Heart right ventricle (tissue), 16 donors: ENCODE results near the gene SNRPB. TPM values are rescaled to one million over a fixed set of nuclear protein-coding genes. Genes with fewer than 3 reads are reported as not detected.

Source experiments
- ATAC-seq, 8 donors: fragments of 200-7000 bp; cut with Tn5 transposase; one replicate each; pipeline ENCODE4 v1.9.1; 2020; ENCODE audit warnings: mild to moderate bottlenecking in 8 of 8, moderate library complexity in 8 of 8, moderate number of reproducible peaks in 1 of 8
- DNase-seq, 2 donors: peaks; one replicate each; pipeline ENCODE4 v3.0.0-alpha.2; 2020
- H3K27ac ChIP-seq, 10 donors: fragments of 200-600 bp; sonication (generic) in 2 of 10; one replicate each; pipeline versions ENCODE4 v1.5.0 to v1.8.0; 2020 to 2022; ENCODE audit warnings: mild to moderate bottlenecking in 3 of 10
- H3K27me3 ChIP-seq, 7 donors: fragments of 200-600 bp; one replicate each; pipeline ENCODE4 v1.8.0; 2021 to 2022; ENCODE audit warnings: mild to moderate bottlenecking in 2 of 7
- H3K36me3 ChIP-seq, 9 donors: fragments of 200-600 bp; sonication (generic) in 1 of 9; one replicate each; pipeline versions ENCODE4 v1.5.0 to v1.8.0; 2020 to 2022; ENCODE audit warnings: mild to moderate bottlenecking in 2 of 9
- H3K4me1 ChIP-seq, 9 donors: fragments of 200-600 bp; sonication (generic) in 1 of 9; one replicate each; pipeline versions ENCODE4 v1.5.0 to v1.8.0; 2020 to 2022; ENCODE audit warnings: mild to moderate bottlenecking in 4 of 9
- H3K4me3 ChIP-seq, 10 donors: fragments of 200-600 bp; sonication (generic) in 2 of 10; one replicate each; pipeline versions ENCODE4 v1.5.0 to v1.8.0; 2020 to 2022; ENCODE audit warnings: mild to moderate bottlenecking in 7 of 10, moderate library complexity in 2 of 10
- H3K9me3 ChIP-seq, 11 donors: fragments of 200-600 bp in 10 of 11; sonication (generic) in 2 of 11; one replicate each; pipeline versions ENCODE4 v1.5.0 to v1.8.0; 2013 to 2022; ENCODE audit warnings: mild to moderate bottlenecking in 2 of 11, control low read depth in 1 of 11, moderate library complexity in 1 of 11
- WGBS, 2 donors: extraction: QIAGEN DNeasy Blood & Tissue Kit; methylation state at CpG; one replicate each; pipeline ENCODE4 v1.1.7; 2013; ENCODE audit warnings: inconsistent platforms in 1 of 2; 5-methylcytosine and 5-hydroxymethylcytosine counted together
- intact Hi-C, 10 donors: fragments of 100-400 bp; cut with DNase I; formaldehyde crosslinking; loops; one replicate each; pipeline versions ENCODE4 v1.11.1 to v1.14.2; 2022
- polyA plus RNA-seq, 2 donors: library from polyadenylated mRNA; stranded (reverse); fragments of 200-250 nt; gene quantifications; one replicate each; pipeline ENCODE4 v1.2.3, GENCODE V29; 2013
- total RNA-seq, 10 donors: library from RNA; stranded (reverse); fragmentation: NEBNext Ultra II Directional in 3 of 10; extraction: Animal tissue kit (Norgen Biotek cat#: 25700) in 3 of 10; gene quantifications; one replicate each; pipeline versions ENCODE4 v1.2.1 to v1.2.4, GENCODE V29; 2021 to 2023
- TF ChIP-seq, protein P1 (sequence below), 9 donors: fragments of 200-600 bp; sonication (generic) in 2 of 9; IDR thresholded peaks; one replicate each; pipeline versions ENCODE4 v1.5.0 to v1.8.0; 2021 to 2022; ENCODE audit warnings: antibody characterized with exemption in 9 of 9, mild to moderate bottlenecking in 5 of 9, moderate library complexity in 1 of 9
- donor health status: Arrhythmogenic right ventricular cardiomyopathy.
- donor health status: ischemic (EF 13 %, LVEDD 7.1; RV severe dilation, severe dysfunction).
- donor health status: healthy with polysubstance abuse.
- donor health status: DM: no; HTN: yes; CAD: no.
- donor health status: DM: no; HTN: no; CAD: no.
- donor health status: ischemic (EF 25% LVEDD 6.9; RV normal size, moderate dysfunction).
- donor health status: ischemic (EF 25% LVEDD 5.7; RV mildly dilated, moderate dysfunction).
- donor health status: healthy.
- donor health status: DM: yes; HTN: yes; CAD: no.
- donor health status: Ischemic cardiomyopathy.
- donor health status: ischemic (EF 35%, LVEDD 5.7; RV mildly dilated, moderate dysfunction).
- donor health status: nonischemic (EF 11% LVEDD 7.7; RV severe dilation, severe dysfunction).
- donor health status: DM: yes; HTN: yes; CAD: no.
- donor health status: PGD.
- donor health status: ischemic (EF 29% LVEDD 5.4; RV normal size, mild dysfunction).
- donor health status: nonischemic (EF 23%, LVEDD 6.1; RV moderate dilation, normal function).

Gene SNRPB
- total and polyA plus RNA-seq, 12 donors: 41.4 to 239 (median 53.2) TPM

- H3K4me3 ChIP-seq: no peak overlapping the region
- H3K27ac ChIP-seq: no peak overlapping the region
- TF ChIP-seq, protein P1, sequence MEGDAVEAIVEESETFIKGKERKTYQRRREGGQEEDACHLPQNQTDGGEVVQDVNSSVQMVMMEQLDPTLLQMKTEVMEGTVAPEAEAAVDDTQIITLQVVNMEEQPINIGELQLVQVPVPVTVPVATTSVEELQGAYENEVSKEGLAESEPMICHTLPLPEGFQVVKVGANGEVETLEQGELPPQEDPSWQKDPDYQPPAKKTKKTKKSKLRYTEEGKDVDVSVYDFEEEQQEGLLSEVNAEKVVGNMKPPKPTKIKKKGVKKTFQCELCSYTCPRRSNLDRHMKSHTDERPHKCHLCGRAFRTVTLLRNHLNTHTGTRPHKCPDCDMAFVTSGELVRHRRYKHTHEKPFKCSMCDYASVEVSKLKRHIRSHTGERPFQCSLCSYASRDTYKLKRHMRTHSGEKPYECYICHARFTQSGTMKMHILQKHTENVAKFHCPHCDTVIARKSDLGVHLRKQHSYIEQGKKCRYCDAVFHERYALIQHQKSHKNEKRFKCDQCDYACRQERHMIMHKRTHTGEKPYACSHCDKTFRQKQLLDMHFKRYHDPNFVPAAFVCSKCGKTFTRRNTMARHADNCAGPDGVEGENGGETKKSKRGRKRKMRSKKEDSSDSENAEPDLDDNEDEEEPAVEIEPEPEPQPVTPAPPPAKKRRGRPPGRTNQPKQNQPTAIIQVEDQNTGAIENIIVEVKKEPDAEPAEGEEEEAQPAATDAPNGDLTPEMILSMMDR (IDR thresholded peaks at IDR 0.05): no peak
- no peak for ATAC-seq
- H3K36me3 ChIP-seq: no peaks in the 10 kb centered on the region
- 70 to 80% methylated on average over 1 of the region's 1 CpG for WGBS, 2 donors
- intact Hi-C loops: no loop called here
- peaks cover 0 to 4% (median 0%) of the 10 kb centered on the region in 11 donors for H3K9me3 ChIP-seq
- no peaks in the 10 kb centered on the region for H3K4me1 ChIP-seq
- peaks cover 0 to 20% (median 0%) of the 10 kb centered on the region in 7 donors for H3K27me3 ChIP-seq
- no peak for DNase-seq
These were observed 50.1 kb downstream of the SNRPB start for GRCh38 chr20:2420510-2420909.

DNA sequence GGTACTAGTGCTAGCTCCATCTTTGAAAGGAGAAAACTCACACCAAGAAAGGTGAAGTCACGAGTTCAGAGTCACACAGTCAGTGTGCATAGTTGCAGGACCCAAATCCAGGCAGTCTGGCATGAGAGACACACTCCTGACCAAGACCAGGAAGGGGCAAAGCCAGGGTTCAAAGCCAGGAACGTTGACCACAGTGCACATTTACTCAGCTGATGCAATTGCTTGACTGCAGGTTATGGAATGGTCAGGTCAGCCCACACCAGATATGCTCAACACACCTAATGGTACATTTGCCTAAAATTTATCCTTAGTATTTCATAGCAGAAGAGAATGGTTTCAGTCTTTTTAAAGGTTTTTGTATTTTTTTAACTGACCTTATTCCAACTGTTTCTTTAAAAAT is 52.2 kb downstream of the SNRPB start:
- Histone ChIP-seq H3K27me3 (peaks cover 0 to 28% (median 5%) of the 10 kb centered on the region in 7 donors), H3K9me3 (no peaks in the 10 kb centered on the region), H3K4me3 (no peak overlapping the region), H3K27ac (no peak overlapping the region), H3K4me1 (no peaks in the 10 kb centered on the region), H3K36me3 (no peaks in the 10 kb centered on the region)
- intact Hi-C loops: no loop called here
- 39 to 43% methylated on average over 2 of the region's 2 CpGs for WGBS, 2 donors
- ATAC-seq (no peak), DNase-seq (no peak)
- TF ChIP-seq, protein P1 (IDR thresholded peaks at IDR 0.05): no peak

DNA sequence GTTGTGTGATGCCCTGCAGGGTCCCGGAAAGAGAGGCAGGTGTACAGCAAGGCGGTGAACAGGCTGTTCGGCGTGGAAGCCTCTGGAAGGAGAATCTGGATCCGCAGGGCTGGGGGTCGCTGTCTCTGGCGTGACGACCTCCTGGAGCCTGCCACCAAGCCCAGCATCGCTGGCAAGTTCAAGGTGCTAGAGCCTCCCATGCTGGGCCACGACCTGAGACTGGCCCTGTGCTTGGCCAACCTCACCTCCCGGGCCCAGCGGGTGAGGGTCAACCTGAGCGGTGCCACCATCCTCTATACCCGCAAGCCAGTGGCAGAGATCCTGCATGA is 53.4 kb downstream of the SNRPB start:
- TF ChIP-seq, protein P1 (IDR thresholded peaks at IDR 0.05): no peak
- intact Hi-C loops: no loop called here
- DNase-seq (no peak), ATAC-seq (no peak)
- peaks cover 0 to 27% (median 5%) of the 10 kb centered on the region in 7 donors for H3K27me3 ChIP-seq
- no peak overlapping the region for H3K4me3 ChIP-seq
- no peak overlapping the region for H3K27ac ChIP-seq
- no peaks in the 10 kb centered on the region for H3K36me3 ChIP-seq
- no peaks in the 10 kb centered on the region for H3K4me1 ChIP-seq
- WGBS, 2 donors: 85 to 86% methylated on average over 14 of the region's 14 CpGs
- no peaks in the 10 kb centered on the region for H3K9me3 ChIP-seq

DNA sequence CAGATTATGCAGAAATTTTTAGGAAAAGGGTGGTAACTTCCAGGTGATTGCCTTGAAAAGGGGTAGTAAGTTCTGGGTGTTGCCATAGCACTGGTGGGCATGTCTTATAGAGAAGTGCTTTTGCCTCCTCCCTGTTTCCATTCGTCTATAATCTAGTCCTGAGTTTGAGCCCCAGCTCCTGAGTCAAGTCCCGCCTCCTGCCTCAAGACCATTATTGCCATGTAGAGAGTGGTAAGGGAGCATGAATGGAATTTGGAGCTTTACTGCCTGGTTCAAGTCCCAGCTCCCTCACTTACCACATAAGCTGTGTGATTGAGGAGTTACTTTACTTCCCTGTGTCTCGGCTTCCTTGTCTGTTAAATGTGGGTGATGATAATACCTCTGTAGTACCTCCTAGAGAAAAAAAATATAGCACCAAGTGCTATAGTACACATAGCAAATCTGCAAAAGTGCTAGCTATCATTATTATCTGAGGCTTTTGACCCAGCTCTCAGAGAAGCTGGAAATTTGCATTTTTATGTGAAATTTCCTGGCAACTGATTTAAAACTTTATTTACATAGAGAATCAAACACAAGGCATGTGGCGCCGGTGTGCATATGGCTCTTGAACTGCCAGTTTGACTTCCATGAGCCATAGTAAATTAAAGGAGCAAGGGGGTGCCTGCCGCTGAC is 53.9 kb downstream of the SNRPB start:
- TF ChIP-seq, protein P1 (IDR thresholded peaks at IDR 0.05): no peak
- Histone ChIP-seq H3K9me3 (peaks cover 0 to under 1% (median 0%) of the 10 kb centered on the region in 11 donors), H3K27ac (no peak overlapping the region), H3K27me3 (peaks cover 0 to 26% (median 10%) of the 10 kb centered on the region in 7 donors), H3K36me3 (no peaks in the 10 kb centered on the region), H3K4me1 (no peaks in the 10 kb centered on the region), H3K4me3 (no peak overlapping the region)
- intact Hi-C loops: no loop called here
- ATAC-seq: no peak
- 72 to 80% methylated on average over 6 of the region's 6 CpGs for WGBS, 2 donors
- no peak for DNase-seq

Other genes with a start within 250 kb of the SNRPB start
- not detected for gene TGM3, start 174.8 kb downstream of the SNRPB start, total RNA-seq
- gene TGM3, start 174.8 kb downstream of the SNRPB start, polyA plus RNA-seq: under 1 TPM in 1 of 2 donors, not detected in 1; 0.22 TPM
- gene TGM6, start 89.9 kb downstream of the SNRPB start, total RNA-seq: not detected
- not detected for gene TGM6, start 89.9 kb downstream of the SNRPB start, polyA plus RNA-seq
- gene ZNF343, start 38.1 kb upstream of the SNRPB start, total RNA-seq: 1 to 10 TPM; 3.6 to 7.1 (median 5.7) TPM
- gene ZNF343, start 38.1 kb upstream of the SNRPB start, polyA plus RNA-seq: 1 to 10 TPM; 3.2 to 4.5 TPM
- under 1 TPM in 1 of 10 donors, not detected in 9; 0.20 TPM for gene TMC2, start 65.8 kb upstream of the SNRPB start, total RNA-seq
- gene TMC2, start 65.8 kb upstream of the SNRPB start, polyA plus RNA-seq: not detected
- gene NOP56, start 181.8 kb upstream of the SNRPB start, total RNA-seq: 10 to 100 TPM; 37.1 to 77.1 (median 46.7) TPM
- 10 to 100 TPM; 66.4 to 68.8 TPM for gene NOP56, start 181.8 kb upstream of the SNRPB start, polyA plus RNA-seq
- 100 to 1,000 TPM; 135 to 264 (median 224) TPM for gene IDH3B, start 193.4 kb upstream of the SNRPB start, total RNA-seq
- 100 to 1,000 TPM; 120 to 206 TPM for gene IDH3B, start 193.4 kb upstream of the SNRPB start, polyA plus RNA-seq
- gene EBF4, start 222.0 kb upstream of the SNRPB start, total RNA-seq: 1 to 10 TPM; 2.0 to 6.2 (median 3.6) TPM
- 1 to 10 TPM; 3.3 to 8.0 TPM for gene EBF4, start 222.0 kb upstream of the SNRPB start, polyA plus RNA-seq